ENCODE results near the gene GPATCH3.
"Not testable (repeated sequence)": the region's sequence is repeated elsewhere in the genome, so short reads cannot be mapped to it uniquely, and the experiment has no call there.

The GPATCH3 gene

DNA sequence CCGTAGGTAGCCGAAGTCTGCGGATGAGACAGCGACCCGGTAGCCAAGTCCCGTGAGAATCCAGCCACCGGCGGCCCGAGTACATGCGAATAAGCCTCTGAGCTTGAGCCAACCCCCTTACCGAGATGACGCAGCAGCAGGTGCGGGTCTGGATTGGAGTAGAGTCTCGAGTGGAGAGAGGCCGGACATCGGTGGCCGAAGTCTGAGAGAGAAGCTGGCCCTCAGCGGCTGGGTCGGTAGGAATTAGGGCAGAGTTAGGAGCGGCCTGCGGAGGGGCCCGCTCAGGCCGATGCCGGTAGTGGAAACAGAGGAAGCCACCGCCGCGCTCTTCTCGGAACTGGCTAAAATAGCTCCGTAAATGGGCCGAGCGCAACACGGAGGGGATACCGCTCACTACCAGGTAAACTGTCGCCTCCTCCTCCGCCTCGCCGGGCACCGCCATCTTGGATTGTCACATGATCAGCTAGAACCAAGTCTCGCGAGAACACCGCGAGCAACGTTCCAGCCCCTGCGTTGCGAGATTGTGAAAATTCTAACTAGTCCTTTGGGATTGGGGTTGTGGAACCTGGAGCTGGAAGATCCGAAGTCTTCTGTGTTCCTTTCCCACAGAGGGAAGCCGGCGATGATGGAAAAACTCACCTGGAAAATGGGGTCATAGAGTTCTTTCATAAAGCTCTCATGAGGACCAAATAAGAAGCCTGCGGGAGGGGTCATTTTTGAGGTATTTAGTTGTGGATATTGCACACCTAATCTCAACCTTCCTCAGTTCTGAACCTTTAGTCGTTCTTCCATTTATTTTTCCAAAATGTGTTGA lies at the start of gene GPATCH3:
Gene GPATCH3, minus strand, starts transcription at position 467 of the 814 bp plus-strand sequence. Its CDS starts 25 bp downstream, at position 442.
- peak; percentile 98 for DNase-seq

DNA sequence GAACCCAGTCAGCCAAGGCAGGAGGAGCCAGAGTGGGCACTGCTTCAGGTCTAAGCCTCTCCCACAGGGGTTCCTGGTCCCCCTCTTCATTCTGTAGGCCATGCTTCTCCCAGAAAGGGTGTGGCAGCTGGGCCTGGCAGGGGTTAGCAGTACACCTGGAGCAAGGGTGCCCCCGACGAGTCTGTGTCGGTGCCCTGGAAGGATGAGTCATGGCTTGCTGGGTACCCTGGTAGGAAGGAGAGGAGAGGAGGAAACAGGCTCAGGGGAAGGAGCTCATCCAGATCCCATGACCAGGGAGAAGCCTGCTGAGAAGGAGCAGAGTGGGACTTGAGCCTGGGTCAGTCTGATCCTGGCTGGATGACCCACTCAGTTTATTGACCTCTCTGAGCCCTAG lies 49.7 kb upstream of the GPATCH3 start:
- no peak for DNase-seq

GRCh38 chr1:26949266-26949925 lies 49.1 kb upstream of the GPATCH3 start:
- DNase-seq = no peak

- not testable (repeated sequence) for DNase-seq
These were observed 48.4 kb upstream of the GPATCH3 start for GRCh38 chr1:26948725-26949057.

DNA sequence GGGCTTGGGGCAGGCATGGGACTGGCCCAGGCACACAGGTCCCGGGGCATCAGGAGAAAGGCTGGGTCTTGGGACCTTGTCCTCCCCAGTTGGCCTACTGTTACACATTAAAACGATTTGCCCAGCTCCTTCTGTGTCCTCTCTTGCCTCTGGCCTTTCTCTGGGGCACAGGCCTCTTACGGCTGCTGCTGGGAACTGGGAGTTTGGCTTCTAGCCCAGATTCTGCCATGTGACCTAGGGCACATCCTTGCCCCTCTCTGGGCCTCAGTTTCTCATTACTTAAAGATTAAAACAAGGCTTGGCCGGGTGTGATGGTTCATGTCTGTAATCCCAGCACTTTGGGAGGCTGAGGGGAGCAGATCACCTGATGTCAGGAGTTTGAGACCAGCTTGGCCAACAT lies 46.0 kb upstream of the GPATCH3 start:
- no peak for DNase-seq

DNA sequence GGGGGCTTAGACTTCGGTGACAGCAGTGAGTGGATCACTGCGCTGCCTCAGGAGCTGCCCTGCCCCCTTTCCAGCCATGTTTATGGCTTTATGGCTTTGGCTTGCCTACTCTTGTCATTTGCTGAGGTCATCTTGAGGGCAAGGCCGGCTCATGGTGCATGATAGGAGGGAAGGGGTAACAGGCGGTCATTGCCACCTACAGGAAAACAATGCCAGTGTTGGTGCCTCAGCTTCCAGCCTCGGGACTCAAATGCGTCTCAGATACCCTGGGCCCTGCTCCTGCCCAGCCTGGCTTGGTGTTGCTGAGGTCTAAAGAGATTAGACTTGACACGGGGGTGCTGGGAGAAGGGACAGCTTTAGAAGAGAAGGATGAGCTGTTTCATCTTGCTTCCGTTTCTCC lies 45.5 kb upstream of the GPATCH3 start:
- no peak for DNase-seq

GRCh38 chr1:26945138-26945537 lies 44.9 kb upstream of the GPATCH3 start:
- no peak for DNase-seq

- no peak for DNase-seq
These were observed 42.4 kb upstream of the GPATCH3 start for GRCh38 chr1:26942656-26943055.

DNA sequence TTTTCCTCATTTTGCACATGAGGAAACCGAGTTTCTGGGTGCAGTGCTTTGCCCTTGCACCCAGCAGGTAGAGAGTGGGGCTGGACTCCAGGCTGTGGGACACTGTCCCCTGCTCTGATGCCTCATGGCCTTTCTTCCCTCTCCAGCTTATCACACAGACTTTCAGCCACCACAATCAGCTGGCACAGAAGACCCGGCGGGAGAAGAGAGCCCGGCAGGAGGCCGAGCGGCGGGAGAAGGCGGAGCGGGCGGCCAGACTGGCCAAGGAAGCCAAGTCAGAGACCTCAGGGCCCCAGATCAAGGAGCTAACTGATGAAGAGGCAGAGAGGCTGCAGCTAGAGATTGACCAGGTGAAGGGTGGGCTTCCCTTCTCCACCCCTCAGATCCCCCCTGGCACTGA lies 41.0 kb upstream of the GPATCH3 start:
- DNase-seq = no peak

GRCh38 chr1:26938659-26939025 lies 38.4 kb upstream of the GPATCH3 start:
- DNase-seq = no peak

DNA sequence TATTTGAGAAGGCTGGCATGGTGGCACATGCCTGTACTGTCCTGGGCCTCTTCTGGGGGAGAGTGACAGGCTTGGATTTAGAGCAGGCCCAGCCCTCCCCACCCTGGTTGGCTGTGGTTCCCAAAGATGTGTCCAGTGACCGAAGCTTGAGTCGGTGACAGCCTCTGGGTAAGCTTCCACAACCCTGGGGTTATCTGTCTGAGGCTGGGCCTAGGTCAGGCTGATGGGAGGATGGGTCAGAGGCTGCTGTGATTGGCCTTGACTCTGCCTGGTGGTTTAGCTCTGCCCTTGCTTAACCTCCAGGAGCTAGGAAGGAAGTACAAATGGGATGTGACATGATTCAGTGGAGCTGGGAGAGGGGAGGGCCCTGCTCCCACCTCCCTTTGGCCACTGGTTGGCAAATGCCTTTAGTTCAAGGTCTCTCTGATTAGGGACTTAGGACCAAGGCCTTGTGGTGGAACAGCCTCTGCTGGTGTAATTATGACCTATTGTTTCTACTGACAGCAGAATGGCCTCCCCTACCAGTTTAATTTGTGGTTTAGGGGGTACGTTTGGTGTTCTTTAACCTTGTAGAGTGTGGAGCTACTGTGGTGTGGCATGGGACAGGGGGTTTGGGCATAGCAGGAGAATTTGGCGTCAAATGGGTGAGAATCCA lies 37.9 kb upstream of the GPATCH3 start:
- no peak for DNase-seq

DNA sequence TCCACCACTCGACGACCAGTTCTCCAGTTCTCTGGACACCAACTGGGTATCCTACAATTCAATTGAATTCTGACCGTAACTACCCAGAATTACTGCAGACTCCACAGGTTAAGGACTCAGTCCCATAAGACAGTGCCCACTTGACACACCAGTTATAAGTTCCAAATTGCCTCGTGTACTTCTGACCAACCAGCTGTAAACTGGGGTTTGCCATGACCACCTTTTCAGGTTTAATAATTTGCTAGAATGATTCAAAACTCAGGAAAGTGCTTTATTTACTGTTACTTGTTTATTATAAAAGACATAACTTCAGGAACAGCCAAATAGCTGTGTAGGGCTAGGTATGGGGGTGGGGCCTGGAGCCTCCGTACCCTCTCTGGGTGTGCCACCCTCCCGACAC lies 36.6 kb upstream of the GPATCH3 start:
- DNase-seq = no peak

- DNase-seq = no peak
These were observed 32.3 kb upstream of the GPATCH3 start for GRCh38 chr1:26932531-26932930.

DNA sequence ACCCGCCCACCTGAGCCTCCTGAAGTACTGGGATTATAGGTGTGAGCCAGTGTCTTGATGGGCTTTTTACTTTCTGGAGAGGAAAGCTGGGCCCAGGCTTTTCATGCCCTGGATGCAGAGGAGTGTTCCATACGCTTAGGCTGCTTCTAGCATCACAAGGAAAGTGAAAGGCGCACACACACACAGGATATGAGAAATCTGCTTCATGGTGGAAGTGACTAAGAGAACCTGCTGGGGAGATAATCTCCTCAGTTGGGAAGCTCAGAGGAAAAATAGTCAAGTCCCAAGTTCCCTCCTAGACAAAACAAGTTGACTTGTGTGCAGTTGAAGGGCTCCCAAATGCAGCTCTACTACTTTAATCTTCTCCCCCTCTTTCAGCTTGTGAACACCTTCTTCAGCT lies 23.4 kb upstream of the GPATCH3 start:
- no peak for DNase-seq

DNA sequence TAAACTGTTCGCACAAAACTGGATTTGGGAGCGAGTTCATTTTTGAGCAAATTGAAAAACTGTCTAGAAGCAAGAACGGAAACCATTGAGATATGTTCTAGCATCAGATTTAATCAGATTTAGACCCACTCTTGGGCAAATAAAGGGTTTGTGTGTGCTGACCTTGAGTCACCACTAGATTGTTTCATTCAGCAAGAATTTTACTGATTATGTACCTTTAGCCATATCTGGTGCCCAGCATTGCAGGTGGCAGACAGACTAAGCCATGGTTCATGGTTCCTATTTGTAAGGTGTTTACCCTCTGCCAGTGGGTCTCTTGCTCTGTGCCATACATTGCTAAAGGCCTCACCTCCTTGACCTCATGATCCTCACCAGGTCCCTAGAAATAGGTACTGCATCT lies 22.6 kb upstream of the GPATCH3 start:
- no peak for DNase-seq

DNA sequence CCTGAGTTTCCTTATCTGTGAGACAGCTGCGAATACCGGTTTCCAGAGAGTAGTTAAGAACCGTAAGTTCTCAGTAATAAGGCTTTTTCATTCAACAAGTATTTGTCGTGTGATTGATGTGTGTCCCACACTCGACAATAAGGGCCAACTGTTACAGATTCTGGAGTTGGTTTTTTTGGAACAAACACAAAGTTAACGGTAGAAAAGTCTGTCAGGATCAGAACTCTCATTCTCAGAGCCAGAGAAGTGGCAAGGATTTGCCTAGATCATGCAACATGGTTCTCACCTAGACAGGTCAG lies 22.1 kb upstream of the GPATCH3 start:
- DNase-seq = no peak

GRCh38 chr1:26921540-26922430 lies 21.5 kb upstream of the GPATCH3 start, which contains the start of gene NUDC:
TSS of gene NUDC (plus strand) at chr1:26921743. CDS start at chr1:26921849, 106 bp downstream.
- peak; percentile 99 for DNase-seq

DNA sequence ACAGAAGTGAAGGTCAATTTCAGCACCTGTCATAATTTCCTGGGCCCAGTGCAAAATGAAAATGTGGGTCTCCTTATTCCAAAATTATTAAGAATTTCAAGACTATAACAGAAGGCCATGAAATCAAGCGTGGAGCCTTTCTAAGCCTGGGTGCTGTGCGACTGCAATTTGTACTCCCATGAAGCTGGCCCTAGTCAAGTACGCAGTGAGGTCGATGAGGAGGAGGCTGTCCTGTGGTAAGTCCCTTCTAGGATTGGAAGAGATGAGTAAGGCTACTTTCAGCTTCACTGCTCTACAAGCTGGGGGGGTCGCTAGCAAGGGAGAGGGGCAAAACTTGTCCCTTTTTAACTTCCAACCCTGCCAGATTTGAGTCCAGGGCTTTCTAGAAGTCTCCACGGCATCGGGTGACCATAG lies 20.9 kb upstream of the GPATCH3 start:
- no peak for DNase-seq

DNA sequence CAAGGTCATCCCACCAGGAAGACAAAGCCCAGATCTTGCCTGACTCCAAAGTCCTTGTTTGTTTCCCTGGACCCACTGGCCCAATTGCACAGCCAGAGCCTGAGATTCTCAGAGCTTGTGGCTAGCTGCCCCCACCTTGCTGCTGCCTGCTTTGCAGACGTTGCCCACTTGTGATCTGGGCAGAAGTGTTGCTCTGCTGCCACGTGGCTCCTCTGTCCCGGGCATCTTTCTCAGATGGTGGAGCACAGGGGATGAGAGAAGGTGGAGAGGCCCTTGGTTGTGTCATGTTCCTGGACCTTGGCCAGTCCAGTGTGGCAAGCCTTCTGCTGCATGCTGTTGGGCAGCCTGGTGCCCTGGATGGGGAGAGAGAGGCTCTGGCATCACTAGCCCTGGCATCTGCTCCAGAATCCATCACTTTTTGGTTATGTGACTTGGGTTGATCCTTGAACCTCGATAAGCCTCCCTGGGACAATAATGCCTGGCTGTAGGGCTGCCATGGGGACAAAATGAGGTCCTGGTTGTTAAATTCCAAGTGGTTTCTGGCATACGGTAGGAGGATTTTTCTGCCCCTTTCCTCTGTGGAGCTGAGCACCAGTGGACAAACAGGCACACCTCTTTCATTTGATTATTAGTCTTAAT lies 15.1 kb upstream of the GPATCH3 start:
- no peak for DNase-seq

GRCh38 chr1:26913754-26914619 lies 13.7 kb upstream of the GPATCH3 start, which contains the start of gene NR0B2:
TSS of gene NR0B2 (minus strand) at chr1:26913975. CDS start at chr1:26913940, 35 bp downstream.
- no peak for DNase-seq

DNA sequence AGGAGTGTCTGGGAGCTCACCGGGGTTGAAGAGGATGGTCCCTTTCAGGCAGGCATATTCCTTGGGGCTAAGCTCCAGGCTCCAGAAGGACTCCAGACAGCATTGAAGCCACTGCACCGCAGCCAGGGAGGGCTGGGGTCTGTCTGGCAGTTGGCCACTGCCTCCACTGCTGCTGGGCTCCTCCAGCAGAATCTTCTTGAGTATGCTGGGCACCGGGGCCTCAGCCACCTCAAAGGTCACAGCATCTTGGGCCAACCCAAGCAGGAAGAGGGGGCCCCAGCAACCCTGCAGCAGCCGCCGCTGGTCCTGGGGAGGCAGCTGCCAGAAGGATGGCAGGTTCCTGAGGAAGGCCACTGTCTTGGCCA lies 13.1 kb upstream of the GPATCH3 start:
- no peak for DNase-seq

- no peak for DNase-seq
These were observed 11.9 kb upstream of the GPATCH3 start for GRCh38 chr1:26912147-26912490.
